ACC112 (cell line): ENCODE data around the gene PODXL2.

Experiments used
- H2AFZ ChIP-seq: fragments of 200-600 bp; sonication (generic); one replicate; pipeline ENCODE4 v1.6.0; 2017; ENCODE audit warnings: antibody characterized with exemption, low read length; ENCODE audit not compliant: unreplicated experiment
- H3K27ac ChIP-seq: fragments of 200-600 bp; sonication (generic); 2 replicates; pipeline ENCODE4 v1.5.1; 2014; ENCODE audit warnings: low read depth, mild to moderate bottlenecking, antibody characterized with exemption, low read length, moderate library complexity
- H3K27me3 ChIP-seq: fragments of 200-600 bp; sonication (generic); 2 replicates; pipeline ENCODE4 v1.6.1; 2014; ENCODE audit warnings: mild to moderate bottlenecking, antibody characterized with exemption, low read length, moderate library complexity, mixed read lengths; ENCODE audit not compliant: insufficient read depth
- H3K36me3 ChIP-seq: fragments of 200-600 bp; sonication (generic); 2 replicates; pipeline ENCODE4 v1.6.1; 2016; ENCODE audit warnings: mild to moderate bottlenecking, antibody characterized with exemption, low read length, moderate library complexity, mixed read lengths; ENCODE audit not compliant: insufficient read depth
- H3K4me1 ChIP-seq: fragments of 200-600 bp; sonication (generic); one replicate; pipeline ENCODE4 v1.6.1; 2016; ENCODE audit warnings: low read length, mixed read lengths; ENCODE audit not compliant: insufficient read depth, unreplicated experiment, control insufficient read depth
- H3K4me3 ChIP-seq: fragments of 200-600 bp; sonication (generic); 2 replicates; pipeline ENCODE4 v1.5.1; 2014; ENCODE audit warnings: mild to moderate bottlenecking, low read depth, low read length
- H3K79me2 ChIP-seq: fragments of 200-600 bp; sonication (generic); one replicate; pipeline ENCODE4 v1.6.0; 2016; ENCODE audit warnings: low read length; ENCODE audit not compliant: control insufficient read depth, unreplicated experiment, insufficient read depth

The PODXL2 gene

DNA sequence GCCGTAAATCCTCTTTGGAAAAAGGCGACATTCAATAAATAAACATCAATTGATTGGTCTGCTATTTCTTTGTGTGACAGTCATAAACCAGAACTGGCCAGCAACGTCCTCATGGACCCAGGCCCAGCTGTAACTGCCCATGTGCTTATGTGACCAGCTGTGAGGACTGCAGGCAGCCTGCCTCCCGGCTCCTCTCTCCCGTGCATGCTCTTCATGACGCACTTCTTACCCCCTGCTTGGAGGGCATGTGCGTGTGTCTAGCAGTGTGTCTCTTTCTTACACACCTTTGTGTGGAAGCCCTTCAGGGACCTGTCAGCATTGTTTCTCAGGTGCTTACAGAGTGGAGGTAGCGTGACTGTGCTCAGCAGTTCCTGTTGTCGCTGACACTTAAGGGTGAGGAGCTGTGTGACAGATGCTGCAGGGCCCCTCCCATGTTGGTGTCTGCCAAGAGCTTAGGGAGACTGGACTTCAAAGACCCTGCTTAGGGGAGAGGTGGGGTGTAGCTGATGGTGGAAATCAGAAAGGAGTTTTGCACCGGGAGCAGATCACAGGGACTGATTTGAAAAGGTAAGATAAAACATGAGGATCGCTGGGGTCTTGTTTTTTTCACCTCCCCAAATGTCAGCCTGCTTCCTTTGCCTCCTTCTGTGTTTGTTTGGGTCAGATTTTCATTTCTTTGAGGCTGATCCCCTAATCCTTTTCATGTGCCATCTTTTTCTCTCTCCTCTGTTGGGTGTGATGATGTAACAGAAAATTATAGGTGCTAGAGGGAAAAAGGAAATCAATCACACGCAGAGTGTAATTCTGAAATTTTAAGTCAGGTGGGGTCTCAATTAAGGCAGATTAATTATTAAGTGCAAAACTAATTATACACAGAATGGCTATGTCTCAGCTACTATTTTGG, 2.1 kb downstream of the PODXL2 start:
- H3K4me3 ChIP-seq: no peak overlapping the region
- peaks cover 15% of the 10 kb centered on the region for H3K27me3 ChIP-seq
- H3K4me1 ChIP-seq: peaks cover 7% of the 10 kb centered on the region
- H3K79me2 ChIP-seq: peaks cover 2% of the 10 kb centered on the region
- H3K36me3 ChIP-seq: no peaks in the 10 kb centered on the region
- H2AFZ ChIP-seq: no peak overlapping the region
- no peak overlapping the region for H3K27ac ChIP-seq

DNA sequence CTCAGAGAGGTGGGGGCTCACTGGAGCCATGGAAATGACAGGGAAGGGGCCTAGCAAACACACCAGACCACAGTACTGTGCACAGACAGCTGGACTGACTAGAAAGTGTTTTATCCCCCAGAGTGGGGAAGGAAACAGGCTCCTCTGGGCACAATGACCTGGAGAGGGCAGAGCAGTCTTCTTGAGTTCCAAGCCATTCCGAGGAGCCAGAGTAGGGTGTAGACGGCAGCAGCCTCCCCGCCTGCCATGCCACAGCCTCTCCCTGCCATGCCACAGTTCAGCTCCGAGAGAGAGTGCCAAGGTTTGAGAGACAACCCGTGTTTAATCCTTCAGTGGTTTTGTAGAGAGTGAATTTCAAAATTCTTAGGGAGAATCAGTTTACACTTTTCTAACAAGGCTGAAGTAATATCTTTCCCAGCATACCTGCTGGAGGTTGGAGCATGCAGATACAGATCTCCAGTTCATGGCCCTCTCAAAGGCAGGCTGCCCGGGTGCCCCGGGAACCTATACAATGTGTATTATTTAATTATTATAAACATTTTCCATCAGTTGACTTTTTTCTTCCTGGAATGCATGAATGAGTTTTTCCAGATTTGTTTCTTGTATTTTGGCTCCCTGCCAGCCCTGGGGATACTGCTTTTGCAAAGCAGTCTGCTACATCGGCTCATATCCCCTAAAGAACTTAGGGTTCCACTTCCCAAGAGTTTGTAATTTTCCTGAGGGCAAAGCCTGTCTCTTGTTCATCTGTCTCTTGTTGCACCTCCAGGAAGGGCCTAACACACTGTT, 3.2 kb downstream of the PODXL2 start:
- peaks cover 12% of the 10 kb centered on the region for H3K27me3 ChIP-seq
- peaks cover 2% of the 10 kb centered on the region for H3K79me2 ChIP-seq
- no peak overlapping the region for H2AFZ ChIP-seq
- peaks cover 7% of the 10 kb centered on the region for H3K4me1 ChIP-seq
- no peak overlapping the region for H3K4me3 ChIP-seq
- no peaks in the 10 kb centered on the region for H3K36me3 ChIP-seq
- H3K27ac ChIP-seq: no peak overlapping the region

DNA sequence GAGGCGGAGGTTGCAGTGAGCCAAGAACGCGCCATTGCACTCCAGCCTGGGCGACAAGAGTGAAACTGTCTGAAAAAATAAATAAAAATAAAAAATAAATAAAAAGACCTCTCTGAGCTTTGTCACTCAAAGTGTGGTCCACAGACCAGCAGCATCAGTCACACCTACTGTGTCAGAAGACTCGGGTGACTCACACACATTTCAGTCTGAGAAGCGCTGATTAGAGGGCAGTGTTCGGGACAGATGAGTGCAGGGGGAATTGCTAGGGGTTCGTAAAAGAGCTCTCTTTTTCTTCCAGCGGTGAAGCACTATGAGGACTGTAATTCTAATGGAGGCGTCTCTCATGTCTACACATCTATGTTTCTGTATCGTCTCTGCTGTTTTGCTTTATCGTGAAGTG, 5.7 kb downstream of the PODXL2 start:
- Histone ChIP-seq H3K79me2 (peaks cover under 1% of the 10 kb centered on the region), H3K27ac (no peak overlapping the region), H3K4me3 (no peak overlapping the region), H3K4me1 (peaks cover 7% of the 10 kb centered on the region), H2AFZ (no peak overlapping the region), H3K36me3 (no peaks in the 10 kb centered on the region), H3K27me3 (peaks cover 5% of the 10 kb centered on the region; the same call in 1 of the 2 replicates)

DNA sequence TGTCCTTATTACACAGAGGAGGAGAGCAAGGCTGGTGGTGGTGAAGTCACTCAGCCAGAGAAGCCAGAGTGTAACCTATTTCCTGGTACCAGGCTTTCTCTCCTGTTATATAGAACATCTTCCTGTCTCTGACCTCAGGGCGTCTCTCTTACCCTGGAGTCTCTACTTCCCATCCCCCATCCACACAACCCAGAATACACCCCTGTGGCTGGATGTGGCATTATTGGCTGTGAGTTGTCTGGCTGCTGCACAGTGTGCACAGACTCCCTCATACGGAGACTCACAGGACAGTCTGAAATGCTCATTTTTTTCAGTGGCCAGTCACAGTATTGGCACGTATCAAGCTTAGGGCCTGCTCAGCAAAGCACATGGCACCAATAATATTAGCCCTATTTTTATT, 8.6 kb downstream of the PODXL2 start:
- Histone ChIP-seq H3K36me3 (no peaks in the 10 kb centered on the region), H3K79me2 (no peaks in the 10 kb centered on the region), H3K27me3 (no peaks in the 10 kb centered on the region), H3K4me1 (no peaks in the 10 kb centered on the region), H3K27ac (no peak overlapping the region), H2AFZ (no peak overlapping the region), H3K4me3 (no peak overlapping the region)

DNA sequence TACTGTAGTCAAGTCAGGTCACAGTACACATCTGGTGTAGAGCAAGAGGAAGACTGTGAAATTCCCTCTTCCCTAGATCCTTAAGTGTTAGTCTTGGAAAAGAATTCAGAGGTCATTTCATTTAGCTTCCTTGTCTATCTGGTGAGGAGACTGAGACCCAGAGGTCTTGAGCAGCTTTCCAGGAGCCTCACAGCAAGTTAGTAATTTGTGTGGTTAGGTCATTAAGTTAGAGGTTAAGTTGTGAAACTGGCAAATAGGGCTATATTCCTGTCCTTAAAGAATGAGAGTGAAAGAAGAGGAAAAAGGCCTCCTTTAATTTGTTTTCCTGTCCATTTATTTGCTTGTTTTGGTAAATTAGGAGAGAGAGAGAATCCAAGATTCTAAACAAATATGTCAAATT, 9.0 kb downstream of the PODXL2 start:
- Histone ChIP-seq H3K4me3 (no peak overlapping the region), H3K27me3 (no peaks in the 10 kb centered on the region), H3K27ac (no peak overlapping the region), H3K36me3 (no peaks in the 10 kb centered on the region), H2AFZ (no peak overlapping the region), H3K79me2 (no peaks in the 10 kb centered on the region), H3K4me1 (no peaks in the 10 kb centered on the region)

DNA sequence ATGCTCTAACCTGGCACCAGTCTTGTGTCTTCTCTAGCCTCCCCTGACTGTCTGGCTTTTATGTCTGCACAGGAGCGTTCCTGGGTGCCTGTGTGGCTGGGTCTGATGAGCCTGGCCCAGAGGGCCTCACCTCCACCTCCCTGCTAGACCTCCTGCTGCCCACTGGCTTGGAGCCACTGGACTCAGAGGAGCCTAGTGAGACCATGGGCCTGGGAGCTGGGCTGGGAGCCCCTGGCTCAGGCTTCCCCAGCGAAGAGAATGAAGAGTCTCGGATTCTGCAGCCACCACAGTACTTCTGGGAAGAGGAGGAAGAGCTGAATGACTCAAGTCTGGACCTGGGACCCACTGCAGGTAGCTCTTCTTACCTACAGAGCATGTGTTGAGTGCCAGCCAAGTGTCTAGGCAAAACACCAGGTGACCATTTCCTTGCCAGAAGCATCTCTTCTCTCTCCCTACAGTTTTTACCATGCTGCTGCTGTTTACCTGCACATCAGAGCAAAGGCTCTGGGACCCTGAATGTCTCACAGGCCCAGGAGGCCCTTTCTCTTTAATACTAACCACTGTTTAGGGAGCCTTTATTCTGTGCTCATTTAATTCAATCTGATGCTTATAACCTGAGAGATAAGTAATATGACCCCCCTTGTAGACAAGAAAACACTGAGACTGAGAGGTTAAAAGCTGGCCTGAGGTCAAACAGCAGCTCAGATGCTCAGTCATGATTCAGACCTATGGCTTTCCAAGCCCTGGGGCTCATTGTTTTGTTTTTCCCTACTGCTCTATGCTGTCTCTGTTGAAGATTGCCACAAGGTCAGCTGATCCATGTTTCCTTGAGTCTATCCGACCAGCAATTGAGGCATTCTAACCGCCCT, 10.4 kb downstream of the PODXL2 start:
- H2AFZ ChIP-seq: no peak overlapping the region
- no peak overlapping the region for H3K27ac ChIP-seq
- H3K4me1 ChIP-seq: no peaks in the 10 kb centered on the region
- H3K4me3 ChIP-seq: no peak overlapping the region
- no peaks in the 10 kb centered on the region for H3K36me3 ChIP-seq
- no peaks in the 10 kb centered on the region for H3K79me2 ChIP-seq
- no peaks in the 10 kb centered on the region for H3K27me3 ChIP-seq

DNA sequence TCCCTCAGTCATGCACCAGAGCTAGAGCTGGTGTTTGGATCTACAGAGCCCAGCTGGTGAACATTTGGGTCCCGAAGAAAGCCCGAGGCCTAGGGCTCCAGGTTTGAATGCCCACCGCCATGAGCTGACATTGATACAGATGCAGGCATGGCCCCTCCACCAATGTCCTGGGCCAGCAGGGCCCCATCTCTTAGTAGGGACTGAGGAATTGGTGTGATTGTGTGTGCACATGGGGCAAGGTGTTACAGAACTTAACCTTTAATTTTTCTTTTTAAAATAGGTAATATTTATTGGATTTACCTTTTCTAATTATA, 11.0 kb downstream of the PODXL2 start:
- Histone ChIP-seq H3K79me2 (no peaks in the 10 kb centered on the region), H3K36me3 (no peaks in the 10 kb centered on the region), H3K4me3 (no peak overlapping the region), H3K27ac (no peak overlapping the region), H2AFZ (no peak overlapping the region), H3K27me3 (no peaks in the 10 kb centered on the region), H3K4me1 (no peaks in the 10 kb centered on the region)

DNA sequence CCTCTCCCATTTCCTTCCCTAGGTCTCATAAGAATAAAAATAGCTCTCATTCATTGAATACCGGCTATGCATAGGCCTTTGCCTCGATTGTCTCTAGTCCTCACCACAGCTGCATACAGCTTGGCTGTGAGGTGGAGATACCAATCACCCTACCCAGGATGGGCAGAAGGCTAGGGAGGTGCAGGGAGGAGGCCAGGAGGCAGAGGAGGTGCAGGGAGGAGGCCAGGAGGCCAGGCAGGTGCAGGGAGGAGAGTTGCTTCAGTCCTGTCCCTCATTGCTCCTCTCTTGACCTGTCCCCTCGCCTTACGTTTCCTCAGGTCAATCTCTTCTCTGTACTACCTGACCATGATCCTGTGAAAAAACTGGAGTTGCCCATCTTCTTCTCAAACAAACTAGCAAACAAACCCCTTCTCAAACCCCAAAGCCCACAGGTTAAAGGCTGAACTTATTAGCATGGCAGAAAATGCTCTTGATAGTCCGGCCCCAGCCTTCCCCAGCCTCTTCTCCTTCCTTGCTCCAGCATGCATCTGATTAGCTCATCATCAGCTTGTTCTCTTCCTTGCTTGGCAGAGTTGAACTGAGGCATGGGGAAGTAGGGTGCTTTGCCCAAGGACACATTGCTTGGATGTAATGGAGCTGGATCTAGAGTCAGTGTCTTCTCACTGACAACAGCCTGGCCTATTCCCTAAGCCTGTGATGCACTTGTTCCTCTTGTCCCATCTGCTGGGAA, 15.8 kb downstream of the PODXL2 start:
- H3K36me3 ChIP-seq: no peaks in the 10 kb centered on the region
- no peak overlapping the region for H3K4me3 ChIP-seq
- no peak overlapping the region for H2AFZ ChIP-seq
- H3K79me2 ChIP-seq: no peaks in the 10 kb centered on the region
- H3K27ac ChIP-seq: no peak overlapping the region
- no peaks in the 10 kb centered on the region for H3K27me3 ChIP-seq
- no peaks in the 10 kb centered on the region for H3K4me1 ChIP-seq

DNA sequence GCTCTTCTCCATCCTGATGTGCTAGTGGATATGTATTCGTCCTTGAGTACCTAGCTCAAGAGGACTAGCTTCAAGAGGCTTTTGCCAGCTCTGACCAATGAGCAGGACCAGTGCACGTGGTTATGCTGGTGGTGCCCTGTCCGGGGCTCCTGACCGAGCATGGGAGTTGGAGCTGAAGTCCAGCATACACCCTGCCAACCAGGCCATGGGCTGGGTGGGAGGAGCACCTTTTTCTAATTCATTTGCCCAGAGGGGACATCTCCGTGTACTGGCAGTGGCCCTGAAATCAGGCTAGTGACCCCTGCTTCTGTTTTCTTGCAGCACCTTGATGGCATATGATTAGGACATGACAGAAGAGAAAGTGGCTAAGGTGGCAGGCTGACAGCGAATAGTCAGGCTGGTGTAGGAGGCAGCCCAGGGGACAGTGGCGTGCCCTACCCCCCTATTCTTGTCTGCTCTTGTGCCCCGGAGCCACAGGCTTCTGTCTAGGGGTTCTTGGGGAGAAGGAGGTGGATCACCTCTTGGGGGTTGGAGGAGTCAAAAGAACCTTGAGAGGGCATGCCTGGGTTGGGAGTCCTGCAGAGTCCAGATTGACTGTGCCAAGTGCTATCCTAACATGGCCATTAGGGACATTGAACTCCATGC, 16.5 kb downstream of the PODXL2 start:
- no peaks in the 10 kb centered on the region for H3K4me1 ChIP-seq
- no peak overlapping the region for H3K4me3 ChIP-seq
- H3K27ac ChIP-seq: no peak overlapping the region
- no peaks in the 10 kb centered on the region for H3K27me3 ChIP-seq
- H3K79me2 ChIP-seq: no peaks in the 10 kb centered on the region
- no peak overlapping the region for H2AFZ ChIP-seq
- H3K36me3 ChIP-seq: no peaks in the 10 kb centered on the region
